HG03045 (cell line): ENCODE results near the gene HOGA1.
"Not testable (repeated sequence)": the region's sequence is repeated elsewhere in the genome, so short reads cannot be mapped to it uniquely, and the experiment has no call there.

Experiments
- ATAC-seq: cut with Tn5 transposase; IDR thresholded peaks from one replicate; pipeline ENCODE4 v1.9.1; 2021; ENCODE audit warnings: mild to moderate bottlenecking, moderate library complexity; ENCODE audit not compliant: unreplicated experiment

HOGA1 gene

GRCh38 chr10:97554336-97554735 is 29.9 kb upstream of the HOGA1 start:
- ATAC-seq: not testable (repeated sequence)

DNA sequence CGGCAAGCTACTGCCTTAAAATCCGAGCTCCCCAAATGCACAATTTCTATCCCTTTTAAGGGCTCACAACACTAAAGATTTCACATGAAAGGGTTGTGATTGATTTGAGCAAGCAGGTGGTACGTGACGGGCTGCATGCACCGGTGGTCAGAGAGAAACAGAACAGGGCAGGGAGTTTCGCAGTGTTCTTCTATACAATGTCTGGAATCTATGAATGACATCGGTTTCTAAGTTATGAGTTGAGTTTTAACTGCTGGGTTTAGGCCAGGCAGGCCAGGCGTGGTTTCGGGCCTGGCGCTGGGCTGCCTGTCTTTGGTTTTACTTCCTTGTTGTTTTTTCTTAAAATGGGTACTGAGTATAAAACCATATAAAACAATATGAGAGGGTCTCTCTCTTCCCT is 28.6 kb upstream of the HOGA1 start:
- not testable (repeated sequence) for ATAC-seq

GRCh38 chr10:97560731-97561381 is 23.3 kb upstream of the HOGA1 start:
- ATAC-seq: not testable (repeated sequence)

GRCh38 chr10:97561386-97562077 is 22.7 kb upstream of the HOGA1 start:
- not testable (repeated sequence) for ATAC-seq

- ATAC-seq: not testable (repeated sequence)
These were observed 21.9 kb upstream of the HOGA1 start for GRCh38 chr10:97562329-97562728.

DNA sequence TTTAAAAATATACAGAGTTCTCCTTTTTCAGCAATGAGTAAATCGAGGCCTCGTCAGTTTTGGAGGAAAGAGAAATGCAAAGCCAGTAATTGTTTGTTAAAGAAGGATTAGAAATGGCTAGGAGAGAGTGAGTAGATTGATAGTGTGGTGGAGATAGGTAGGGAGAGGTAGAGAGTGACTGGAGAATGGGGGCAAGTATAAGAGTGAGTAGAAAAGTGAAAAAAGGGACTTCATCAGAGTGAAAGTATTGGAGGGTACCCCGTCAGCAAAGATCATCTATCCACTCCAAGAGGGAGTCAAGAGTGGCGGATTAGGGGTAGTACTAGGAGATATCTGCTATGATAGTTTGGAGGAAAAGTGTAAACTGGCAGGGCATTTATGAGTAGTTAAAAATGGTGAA is 20.9 kb upstream of the HOGA1 start:
- no peak for ATAC-seq

DNA sequence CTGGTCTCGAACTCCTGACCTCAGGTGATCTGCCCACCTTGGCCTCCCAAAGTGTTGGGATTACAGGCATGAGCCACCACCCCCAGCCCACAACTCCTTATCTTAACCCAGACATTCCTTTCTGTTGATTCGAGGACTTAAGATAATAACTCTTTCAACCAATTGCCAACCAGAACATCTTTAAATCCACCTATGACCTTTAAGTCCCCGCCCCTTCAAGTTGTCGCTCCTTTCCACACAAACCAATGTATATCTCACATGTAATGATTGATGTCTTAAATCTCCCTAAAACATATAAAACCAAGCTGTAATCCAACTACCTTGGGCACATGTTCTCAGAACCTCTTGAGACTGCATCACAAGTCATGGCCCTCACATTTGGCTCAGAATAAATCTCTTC is 19.4 kb upstream of the HOGA1 start:
- ATAC-seq: no peak

- no peak for ATAC-seq
These were observed 17.7 kb upstream of the HOGA1 start for GRCh38 chr10:97566336-97566996.

GRCh38 chr10:97567891-97568290 is 16.3 kb upstream of the HOGA1 start:
- ATAC-seq: no peak

GRCh38 chr10:97570146-97570788 is 13.9 kb upstream of the HOGA1 start:
- no peak for ATAC-seq

DNA sequence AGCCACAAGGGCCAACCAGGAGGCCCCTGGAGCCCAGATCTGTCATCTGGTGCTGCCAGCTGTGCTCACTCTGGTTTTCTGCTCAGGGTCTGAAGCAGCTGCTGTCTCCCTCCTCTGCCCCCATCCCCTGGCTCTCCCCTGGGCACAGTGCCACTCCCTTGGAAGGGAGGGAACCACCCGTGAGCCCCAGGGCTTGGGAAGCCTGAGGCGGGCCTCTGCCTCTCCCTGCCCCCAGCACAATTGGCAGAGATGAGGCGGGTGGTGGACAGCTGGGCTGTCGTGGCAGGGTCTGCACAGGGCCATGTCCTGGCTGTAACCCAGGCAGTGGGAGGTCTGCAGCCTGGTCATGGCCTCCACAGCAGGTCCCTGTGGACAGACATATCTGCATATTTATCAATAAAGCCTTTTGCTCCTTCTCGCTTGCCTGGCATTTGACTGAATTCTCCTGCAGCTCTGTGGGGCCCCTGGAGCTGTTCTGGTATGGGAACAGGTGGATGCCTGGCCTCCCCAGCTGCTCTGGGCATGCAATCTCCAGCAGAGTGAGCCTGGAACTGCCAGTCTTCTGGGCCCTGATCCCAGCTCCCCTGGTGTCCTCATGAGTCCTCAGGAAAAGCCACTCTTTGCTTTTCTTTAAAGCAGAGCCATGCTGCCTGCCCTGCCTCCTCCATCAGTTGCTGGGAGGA is 13.3 kb upstream of the HOGA1 start:
- no peak for ATAC-seq

DNA sequence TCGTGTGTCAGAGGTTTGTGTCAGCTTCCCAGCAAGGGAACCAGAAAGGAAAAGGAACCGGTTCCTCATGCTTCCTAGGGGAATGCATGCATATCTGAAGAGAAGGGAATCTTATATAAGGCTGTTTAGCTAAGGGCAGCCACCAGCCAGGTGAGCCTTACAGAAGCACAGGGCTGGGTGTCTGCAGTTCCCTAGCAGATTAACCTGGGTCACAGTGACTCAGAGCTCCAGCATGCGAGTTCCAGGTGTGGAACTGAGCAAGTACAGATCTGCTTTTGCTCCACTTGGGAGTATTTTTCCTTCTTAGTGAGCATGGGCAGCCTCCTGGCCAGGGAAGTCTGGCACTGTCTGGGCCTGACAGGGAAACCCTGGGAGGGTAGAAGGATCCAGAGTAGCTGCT is 12.6 kb upstream of the HOGA1 start:
- no peak for ATAC-seq

- no peak for ATAC-seq
These were observed 11.8 kb upstream of the HOGA1 start, which contains the start of gene ANKRD2 for GRCh38 chr10:97572214-97572989. TSS of gene ANKRD2 (plus strand) at chr10:97572779. CDS start at chr10:97572789, 10 bp downstream.

DNA sequence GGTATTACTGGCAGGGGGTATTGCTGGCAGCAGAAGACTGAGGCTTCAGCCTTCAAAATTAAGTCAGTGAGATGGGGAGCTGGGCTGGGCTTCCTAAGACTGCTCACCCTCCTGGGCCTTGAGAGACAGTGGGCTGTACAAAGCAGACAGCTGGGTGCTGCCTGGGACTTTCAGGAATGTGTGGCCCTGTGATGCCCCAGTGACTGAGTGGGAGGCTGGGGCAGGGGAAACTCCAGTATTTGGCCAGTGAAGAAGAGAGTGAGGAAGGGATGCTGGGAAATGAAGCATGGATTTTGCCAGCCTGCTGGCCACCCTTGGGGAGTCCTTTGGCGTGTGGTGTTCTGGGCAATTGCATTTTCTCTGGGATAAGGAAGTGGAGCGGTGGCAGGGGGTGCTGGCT is 11.2 kb upstream of the HOGA1 start:
- ATAC-seq: no peak

- no peak for ATAC-seq
These were observed 10.5 kb upstream of the HOGA1 start for GRCh38 chr10:97573672-97574071.

GRCh38 chr10:97574374-97575126 is 9.6 kb upstream of the HOGA1 start:
- no peak for ATAC-seq

GRCh38 chr10:97575127-97575668 is 9.0 kb upstream of the HOGA1 start:
- ATAC-seq: no peak

GRCh38 chr10:97576487-97576886 is 7.7 kb upstream of the HOGA1 start:
- ATAC-seq: not testable (repeated sequence)

- ATAC-seq: no peak
These were observed 6.5 kb upstream of the HOGA1 start for GRCh38 chr10:97577701-97578100.
